ENCODE data around the gene TMEM184B. TPM values are rescaled to one million over a fixed set of nuclear protein-coding genes. Genes with fewer than 3 reads are reported as not detected.
A peak's percentile ranks its signal among the peaks of the same experiment; 100 is the strongest.

Gene TMEM184B
- total RNA-seq = 26.0 and 26.2 TPM in 2 replicates

DNA sequence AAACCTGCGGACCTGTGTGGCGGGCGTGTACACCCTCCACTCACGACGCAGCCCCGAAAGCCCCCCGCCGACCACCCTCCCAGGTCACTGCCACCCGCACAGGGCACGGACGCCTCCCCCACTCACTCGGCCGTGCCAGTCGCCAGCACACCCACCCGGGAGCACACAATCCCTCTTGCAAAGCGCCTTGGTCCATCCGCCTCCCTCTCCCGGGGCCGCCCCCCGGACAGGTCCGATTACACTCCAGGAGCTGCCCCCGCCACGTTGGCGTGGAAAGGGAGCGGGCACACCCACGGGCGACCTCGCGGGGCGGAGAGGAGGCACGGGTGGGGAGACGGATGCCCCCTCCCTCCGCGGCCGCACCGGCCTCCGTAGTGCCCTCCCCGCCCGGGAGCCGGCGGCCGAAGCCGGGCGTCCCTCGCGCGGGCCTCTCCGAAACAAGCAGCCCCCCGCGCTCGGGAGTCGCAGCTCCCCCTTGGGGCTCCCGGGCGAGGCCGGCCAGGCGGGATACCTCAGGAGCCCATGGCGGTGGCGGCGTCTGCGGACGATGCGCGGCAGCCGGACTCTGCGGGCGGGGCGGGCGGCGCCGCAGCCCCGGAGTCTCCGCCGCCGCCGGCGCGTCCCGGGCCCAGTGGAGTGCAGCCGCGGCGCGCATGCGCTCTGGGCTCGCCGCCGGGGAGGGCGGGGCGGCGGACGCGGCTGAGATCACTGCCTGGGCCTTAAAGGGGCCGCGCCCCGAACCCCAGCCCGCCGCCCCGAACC lies at the start of gene TMEM184B:
Gene TMEM184B, minus strand, starts transcription at position 638 of the 762 bp plus-strand sequence. CDS start 25,049 bp downstream, outside the sequence.
- peak; percentile 74 to 83 for DNase-seq (ENCODE audit: low read depth in 2 of 2)

DNA sequence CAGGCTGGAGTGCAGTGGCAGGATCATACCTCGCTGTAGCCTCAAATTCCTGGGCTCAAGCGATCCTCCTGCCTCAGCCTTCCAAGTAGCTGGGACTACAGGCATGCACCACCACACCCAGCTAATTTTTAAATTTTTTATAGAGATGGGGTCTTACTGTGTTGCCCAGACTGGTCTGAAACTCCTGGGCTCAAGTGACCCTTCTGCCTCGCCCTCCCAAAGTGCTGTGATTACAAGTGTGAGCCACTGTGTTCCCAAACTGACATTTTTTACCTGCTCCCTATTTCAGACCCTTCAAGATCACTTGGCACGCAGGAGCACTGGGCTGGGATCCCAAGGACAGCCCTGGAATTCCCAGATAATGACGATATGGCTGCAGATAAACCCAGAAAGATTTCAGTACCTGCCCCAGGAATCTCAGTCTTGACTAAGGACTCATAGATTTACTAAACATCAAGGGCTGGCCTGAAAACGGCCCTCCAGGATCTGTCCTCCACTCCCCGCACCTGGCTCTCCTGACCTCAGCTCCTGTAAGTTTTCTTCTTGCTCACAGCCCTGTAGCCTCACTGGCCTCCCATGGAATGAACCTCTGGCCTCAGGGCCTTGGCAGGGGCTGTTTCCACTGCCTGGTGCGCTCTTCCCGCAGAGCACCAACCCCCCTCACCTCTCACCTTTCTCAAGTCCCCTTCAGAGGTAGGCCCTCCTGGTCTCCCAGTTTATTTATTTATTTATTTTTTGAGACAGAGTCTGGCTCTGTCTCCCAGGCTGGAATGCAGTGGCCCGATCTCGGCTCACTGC lies 48.0 kb upstream of the TMEM184B start:
- DNase-seq (ENCODE audit: low read depth in 2 of 2) = no peak

DNA sequence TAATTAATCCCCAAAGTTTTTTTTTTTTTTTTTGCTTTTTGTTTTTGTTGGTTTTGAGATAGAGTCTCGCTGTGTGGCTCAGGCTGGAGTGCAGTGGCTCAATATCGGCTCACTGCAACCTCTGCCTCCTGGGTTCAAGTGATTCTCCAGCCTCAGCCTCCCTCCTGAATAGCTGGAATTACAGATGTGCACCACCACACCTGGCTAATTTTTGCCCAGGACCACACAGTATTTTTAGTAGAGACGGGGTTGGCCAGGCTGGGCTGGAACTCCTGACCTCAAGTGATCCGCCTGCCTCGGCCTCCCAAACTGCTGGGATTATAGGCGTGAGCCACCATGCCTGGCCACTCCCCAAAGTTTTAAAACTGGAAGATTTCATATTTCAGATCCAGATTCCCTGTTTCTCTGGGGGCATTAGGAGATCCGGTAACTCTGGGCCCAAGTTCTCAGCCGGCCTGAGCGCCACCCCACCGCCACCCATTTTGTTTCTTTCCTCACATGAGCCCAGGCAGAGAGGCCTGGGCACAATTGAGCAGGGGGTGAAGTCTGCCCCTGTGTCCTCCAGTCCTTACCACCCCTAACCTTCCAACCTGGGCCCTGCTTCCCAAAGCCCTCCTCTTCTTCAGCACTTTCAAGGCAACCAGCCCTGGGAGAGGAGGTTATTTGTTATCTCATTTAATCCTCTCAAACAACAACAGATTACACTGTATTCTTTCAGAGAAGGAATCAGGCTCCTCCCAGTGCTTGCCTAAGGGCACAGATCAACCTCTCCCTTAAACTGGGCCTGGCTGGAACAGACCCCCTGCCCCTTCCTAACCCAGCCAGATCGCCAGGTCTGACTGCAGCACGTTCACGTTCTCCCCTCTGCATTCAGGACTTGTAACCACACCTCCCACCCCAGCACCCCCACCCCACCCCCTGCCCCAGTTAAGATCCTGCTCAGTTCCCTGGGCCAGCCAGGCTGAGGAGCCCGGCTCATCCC lies 46.3 kb upstream of the TMEM184B start:
- DNase-seq (ENCODE audit: low read depth in 2 of 2) = no peak

DNA sequence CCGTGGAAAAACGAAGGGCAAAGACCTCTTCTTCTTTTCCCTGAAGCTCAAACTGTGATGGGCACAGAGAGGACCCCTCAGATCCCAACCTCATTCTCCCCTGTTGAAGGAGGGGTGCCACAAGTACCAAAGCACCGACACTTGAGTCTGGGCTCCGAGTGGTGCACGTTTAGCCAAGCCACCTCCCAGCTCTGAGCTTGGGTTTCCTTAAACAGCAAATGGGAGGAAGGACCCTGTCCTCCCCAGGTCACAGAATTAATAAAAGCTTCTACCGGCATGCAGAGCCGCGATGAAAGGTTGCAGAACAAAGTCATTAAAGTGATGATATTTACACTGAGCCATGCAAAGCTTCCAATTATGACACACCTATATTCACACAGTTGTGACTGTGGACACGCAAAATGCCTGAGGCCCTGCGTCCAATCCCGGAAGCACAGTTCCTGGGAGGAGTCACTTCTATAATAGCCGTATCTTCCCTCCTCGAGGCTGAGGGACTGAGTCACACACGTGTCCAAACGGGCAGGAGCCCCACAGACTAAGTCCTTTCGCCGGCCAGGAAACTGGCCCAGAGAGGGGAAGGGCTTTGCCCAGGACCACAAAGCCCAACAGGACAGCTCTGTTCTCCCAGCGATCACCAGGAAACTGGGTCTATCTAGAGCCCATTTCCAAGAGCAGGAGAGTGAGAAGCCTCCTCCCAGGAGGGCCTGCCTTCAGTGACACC lies 45.3 kb upstream of the TMEM184B start:
- DNase-seq (ENCODE audit: low read depth in 2 of 2) = peak; percentile 73 to 92

DNA sequence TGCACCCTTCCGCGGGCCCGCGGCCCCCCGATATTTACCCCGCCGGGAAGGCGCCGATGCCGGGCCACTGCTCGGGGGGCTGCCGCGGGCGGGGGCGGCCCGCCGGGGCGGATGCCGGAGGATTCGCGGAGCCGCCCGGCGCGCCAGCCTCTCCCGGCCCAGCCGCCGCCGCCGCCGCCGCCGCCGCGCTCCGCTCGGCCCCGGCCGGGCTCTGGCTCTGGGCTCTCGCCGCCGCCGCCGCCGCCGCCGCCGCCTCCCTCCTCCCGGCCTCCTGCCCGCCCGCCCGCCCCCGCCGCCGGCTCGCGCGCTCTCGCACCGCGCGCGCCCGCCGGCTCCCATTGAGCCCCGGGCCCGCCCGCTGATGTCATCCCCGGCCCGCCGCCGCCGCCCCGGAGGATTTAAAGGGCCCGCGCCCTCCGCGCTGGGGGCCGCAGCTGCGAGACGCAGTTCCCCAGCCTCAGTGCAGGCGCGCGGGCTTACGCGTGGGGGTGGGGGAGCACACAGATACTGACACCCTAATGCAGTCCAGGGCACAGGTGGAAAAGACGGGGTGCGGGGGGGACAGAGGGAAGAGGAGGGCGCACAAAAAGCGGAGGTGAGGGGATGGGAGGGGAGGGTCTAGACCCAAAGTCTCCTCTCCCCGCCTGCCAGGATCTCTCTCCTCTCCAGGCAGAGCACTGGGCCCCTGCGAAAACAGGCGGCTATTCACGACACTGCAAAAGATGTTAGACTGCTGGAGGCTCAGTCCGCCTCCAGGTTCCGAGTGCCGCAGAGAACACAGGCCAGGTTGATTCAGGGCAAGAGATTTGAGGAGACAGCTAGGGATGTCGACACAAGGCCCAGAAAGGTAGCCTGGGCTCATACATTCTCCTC lies 44.5 kb upstream of the TMEM184B start, which contains the start of gene CSNK1E:
Gene CSNK1E, minus strand, starts transcription at position 312 of the 873 bp plus-strand sequence. CDS start 3,276 bp downstream, outside the sequence.
- DNase-seq (ENCODE audit: low read depth in 2 of 2) = peak; percentile 62 to 75

DNA sequence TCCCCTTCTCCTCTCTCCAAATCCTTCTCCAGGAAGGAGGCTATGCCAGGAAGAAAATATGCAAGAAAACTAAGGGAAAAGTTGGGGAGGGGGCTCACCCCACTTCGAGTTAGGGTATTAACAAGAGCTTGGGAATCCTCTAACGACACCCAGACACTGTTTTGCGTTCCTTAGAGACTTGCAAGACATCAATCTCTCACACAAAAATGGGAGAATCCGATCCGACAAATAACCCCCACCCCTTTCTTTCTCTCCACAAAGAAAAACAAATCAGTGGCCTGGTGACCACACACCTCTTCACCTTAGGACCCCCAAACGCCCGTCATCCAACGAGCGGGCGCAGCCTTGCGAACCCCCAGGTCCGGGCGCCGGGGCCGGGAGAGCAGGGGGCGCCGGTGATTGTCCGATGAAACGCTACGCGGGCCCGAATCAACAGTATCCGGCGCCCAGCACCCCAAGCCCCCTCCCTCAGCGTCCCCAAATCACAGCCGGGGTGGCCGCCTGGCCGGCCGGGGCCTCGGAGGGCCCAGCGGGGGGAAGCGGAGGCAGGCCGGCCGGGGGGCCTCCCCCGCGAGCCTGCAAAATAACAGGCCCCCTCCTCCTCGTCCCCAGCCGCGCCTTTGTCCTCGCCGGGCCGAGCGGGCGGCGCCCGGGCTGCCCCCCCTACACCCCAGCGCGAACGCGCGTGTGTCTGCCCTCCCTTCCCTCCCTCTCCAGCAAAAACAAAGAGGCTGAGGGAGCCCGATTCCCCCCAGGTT lies 43.7 kb upstream of the TMEM184B start:
- peak; percentile 73 to 76 for DNase-seq (ENCODE audit: low read depth in 2 of 2)

DNA sequence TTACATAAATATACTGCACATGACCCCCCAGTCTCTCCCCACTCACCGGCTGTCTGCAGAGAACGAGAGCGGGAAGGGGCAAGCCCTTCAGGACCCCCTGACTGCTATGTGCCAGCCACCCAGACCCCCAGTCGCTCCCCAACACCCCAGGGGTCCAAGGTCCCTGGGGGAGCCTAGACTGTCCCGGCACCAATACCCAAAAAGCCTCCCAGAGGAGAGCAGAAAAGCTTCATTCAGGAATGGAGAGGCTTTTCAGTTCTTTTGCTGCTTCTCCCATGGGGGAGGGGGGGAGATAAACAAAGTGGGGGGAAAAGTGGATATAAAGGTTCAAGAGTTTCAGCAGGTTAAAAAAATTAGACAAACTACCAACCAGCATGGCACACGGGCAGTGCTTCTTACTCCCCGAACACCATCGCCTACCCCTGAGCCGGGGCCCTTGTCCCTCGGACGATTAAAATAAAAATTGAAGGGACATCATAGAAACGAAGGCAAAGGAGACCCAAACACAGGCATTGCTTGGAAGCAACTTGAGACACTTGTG lies 43.1 kb upstream of the TMEM184B start:
- DNase-seq (ENCODE audit: low read depth in 2 of 2) = peak in 1 of 2 donors; percentile 23

DNA sequence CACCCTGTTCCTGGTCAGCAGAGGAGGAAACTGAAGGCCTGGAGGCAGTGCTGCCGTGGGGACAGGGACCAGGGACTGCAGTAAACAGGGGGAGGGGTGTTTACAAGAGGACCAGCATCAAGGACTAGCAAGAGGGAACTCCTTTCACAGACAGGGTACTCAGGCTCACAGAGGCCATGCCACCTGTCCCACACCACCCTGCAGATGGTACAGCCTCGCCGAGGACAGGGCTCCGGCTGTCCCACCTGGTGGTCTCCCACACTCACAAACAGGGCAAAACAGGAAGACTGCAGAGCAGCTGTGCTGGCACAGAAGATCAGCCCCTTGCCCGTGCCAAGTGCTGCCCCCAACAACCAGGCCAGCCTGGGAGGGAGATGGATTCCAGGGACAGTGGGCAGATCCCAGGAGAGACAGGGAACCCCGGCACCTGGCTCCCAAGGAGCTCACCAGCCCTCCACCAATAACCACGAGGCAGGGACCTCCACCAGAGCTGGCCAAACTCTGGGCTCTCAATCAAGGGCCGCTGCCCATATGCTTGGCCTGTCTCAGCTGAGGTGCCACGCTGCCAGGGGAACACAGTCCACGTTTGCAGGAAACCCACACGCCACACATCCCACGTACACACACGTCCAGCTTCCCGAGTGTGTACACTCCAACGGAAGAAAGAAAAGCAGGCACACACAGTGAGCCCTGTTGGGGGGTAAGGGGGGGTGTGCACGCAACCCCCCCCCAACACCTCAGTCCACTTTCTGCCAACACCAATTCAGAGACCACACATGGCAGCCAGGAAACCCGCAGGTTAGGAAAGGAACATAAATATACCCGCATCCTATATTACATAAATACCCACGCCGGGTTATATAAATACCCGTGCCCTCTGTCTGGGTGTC lies 42.4 kb upstream of the TMEM184B start:
- peak; percentile 38 to 51 for DNase-seq (ENCODE audit: low read depth in 2 of 2)

DNA sequence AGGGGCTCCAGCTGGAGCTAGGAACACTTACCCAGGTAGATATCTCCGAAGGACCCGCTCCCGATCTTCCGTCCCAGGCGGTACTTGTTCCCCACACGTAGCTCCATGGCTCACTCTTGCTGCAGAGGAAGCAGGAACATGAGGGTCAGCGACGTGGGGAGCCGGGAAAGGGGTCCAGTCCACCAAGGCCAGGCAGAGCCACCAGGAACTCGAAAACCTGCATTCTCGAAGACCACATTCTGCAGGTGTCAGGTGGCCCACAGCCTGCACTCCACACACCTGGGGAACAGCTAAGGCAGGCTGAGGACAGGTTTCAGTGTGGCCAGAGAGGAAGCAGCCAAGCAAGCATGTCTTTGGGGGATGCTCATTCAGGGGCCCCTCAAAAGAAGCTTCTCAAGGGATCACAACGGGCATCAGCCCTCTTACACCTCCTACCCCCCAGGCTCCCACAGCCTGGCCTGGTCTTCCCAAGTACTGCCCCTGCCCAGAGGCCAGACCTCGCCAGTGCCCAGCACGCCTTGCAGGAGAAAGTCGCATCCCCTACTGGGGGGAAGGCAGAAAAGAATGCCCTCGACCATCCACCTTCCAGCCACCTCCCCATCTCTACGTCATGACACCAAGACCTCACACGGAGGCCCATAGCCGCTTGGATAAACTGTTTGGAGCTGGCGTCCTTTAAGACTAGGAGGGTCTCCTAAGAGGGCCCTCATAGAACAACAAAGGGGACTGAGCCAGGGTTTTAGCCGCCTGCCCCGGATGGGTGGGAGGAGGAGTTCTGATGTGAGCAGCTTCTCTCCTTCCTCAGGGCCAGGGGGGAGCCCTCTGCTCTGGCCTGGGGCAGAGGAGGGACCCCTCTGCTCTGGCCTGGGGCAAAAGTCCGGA lies 41.5 kb upstream of the TMEM184B start:
- no peak for DNase-seq (ENCODE audit: low read depth in 2 of 2)

DNA sequence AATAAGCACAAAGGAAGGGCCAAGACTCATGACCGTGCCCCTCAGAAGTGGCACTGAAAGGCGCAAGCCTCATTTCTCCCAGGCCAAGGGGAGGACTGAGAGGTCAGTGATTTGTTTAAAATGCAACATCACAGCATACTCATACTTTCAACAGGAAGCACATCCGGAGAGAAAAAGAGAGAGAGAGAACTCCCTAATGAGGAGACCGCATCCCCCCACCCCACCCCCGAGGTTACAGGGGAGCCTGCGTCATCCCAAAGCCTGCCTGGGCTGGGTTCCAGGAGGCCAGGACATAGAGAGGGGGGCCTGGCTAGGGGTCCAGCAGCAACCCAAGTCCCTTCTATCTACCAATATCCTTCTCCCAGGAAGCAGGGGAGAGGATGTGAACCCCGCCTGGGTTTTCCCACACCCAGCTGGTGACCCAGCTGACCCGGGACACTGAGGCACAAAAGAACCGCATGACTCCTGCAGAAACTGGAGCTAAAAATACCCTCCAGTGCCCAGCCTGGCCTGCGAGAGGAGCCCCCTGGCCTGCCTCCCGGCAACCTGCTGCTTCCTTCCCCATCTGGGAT lies 40.7 kb upstream of the TMEM184B start:
- DNase-seq (ENCODE audit: low read depth in 2 of 2) = peak in 1 of 2 donors; percentile 75

DNA sequence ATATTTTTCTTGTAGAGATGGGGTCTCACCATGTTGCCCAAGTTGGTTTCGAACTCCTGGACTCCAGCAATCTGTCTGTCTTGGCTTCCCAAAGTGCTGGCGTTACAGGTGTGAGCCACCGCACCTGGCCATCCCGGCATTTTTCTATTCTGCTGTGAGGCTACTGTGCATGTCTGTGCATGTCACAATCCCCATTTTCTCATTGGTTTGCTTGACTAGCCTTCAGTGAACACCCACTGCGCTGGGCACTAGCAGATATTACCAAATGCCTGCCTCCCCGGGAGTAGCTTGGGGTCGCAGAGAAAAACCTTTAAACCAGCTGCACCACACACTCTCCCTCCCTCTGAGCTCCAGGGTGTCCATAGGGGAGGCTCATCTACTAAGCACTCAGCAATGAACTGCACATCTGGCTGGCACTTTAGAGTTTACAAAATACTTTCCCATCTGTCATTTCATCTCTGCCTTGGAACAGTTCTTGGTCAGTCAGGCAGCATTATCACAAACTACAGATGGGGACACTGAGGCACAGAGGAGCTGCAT lies 39.5 kb upstream of the TMEM184B start:
- no peak for DNase-seq (ENCODE audit: low read depth in 2 of 2)

DNA sequence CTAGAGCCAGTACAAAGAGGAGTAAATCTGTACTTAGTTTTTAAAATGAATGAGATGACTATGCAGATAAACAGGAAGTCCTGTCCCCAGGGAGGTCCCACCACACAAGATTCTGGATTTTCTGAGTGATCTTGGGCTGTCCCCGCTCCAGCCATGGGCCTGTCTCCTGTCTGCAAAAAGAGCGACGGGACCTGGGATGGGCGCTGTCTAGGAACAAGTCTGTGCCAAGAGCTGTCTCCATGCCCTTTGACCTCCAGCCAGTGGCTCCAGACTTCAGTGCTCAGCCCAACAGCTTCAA lies 38.5 kb upstream of the TMEM184B start:
- no peak for DNase-seq (ENCODE audit: low read depth in 2 of 2)

DNA sequence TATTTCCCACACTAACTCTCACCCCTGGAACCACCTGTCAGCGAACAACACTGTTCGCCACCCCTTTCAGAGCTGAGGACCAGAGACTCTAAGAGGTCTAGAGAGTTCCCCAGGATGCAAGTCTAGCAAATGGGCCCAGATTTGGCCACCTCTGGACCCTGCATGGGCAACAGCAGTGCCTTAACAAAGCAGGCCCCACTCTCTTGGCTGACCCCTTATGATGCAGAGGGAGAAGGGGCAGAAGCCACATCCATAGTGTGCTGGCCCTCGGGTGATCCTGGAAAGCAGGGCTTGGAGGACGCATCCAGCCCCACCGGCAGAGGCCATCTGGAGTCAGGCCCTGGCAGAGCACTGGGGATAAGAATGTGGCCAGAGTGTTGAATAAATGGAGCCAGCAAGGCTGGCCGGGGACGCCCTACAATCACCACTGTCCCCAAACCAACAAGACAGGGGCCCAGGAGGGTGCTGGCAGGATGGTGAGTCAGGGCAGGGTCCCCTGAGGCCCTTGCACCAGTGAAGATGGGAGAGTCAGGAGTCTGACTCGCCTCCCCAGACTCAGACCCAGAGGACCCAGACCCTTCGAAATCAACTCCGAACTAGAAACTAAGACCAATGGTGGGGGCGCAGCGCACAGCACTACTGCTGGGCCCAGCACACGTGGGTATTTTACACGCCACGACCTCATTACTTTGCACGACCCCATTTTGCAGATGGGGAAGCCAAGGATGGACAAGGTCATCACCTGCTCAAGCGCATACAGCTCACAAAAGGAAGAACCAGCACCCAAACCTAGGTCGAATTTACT lies 37.9 kb upstream of the TMEM184B start:
- DNase-seq (ENCODE audit: low read depth in 2 of 2) = no peak

DNA sequence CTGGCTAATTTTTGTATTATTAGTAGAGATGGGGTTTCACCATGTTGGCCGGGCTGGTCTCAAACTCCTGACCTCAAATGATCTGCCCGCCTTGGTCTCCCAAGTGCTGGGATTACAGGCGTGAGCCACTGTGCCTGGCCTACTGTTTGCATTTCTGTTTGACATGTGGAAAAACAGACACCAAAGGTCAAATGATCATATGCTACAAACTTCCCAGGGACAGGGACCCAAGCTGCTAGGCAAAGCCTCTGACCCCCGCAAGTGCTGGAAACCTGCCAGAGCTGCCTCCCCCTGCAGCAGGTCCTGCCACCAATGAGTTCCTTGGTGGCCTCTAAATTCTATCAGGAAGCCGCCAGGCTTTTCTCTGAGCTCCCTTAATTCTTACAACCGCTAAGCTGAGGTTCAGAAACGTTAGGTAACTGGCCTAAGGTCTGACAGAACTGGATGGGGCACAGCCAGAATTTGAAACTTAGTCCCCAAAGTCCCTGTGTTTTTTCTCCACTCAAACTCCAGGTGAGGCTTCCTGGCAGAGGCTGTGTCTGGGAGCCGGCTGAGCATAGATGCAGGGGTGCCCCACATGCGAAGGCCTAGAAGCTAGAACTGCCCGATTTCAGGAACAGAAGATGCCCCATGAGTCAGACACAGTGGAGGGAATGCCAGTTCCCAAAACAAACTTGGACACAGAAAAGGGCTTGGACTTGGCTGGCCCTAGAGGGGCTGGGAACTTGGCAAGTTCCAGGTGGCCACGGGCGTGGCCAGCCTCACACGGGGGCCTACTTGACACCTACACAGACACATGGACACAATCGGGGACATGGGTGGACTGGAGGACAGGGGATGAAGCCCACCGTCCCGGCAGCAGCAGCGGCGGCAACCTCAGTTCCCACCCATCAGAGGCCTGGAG lies 37.1 kb upstream of the TMEM184B start:
- DNase-seq (ENCODE audit: low read depth in 2 of 2) = no peak

All from lung microvascular endothelial cell (primary cell).